Transverse colon (tissue), 4 donors: ENCODE data around the gene SF3B6. TPM values are rescaled to one million over a fixed set of nuclear protein-coding genes. Genes with fewer than 3 reads are reported as not detected.

ENCODE experiments used
- DNase-seq: peaks from one replicate; pipeline ENCODE4 v3.0.0-alpha.2; 2019
- H3K27ac ChIP-seq, 4 donors: fragments of 200-600 bp; sonication (generic); 2 replicates each; pipeline ENCODE4 v1.5.1; 2016 to 2018; ENCODE audit warnings: inconsistent platforms in 4 of 4
- H3K27me3 ChIP-seq: fragments of 200-600 bp; sonication (generic); 2 replicates; pipeline ENCODE4 v1.5.1; 2017; ENCODE audit warnings: inconsistent platforms
- H3K36me3 ChIP-seq, 4 donors: fragments of 200-600 bp; sonication (generic); 2 replicates each; pipeline ENCODE4 v1.5.1; 2017 to 2019; ENCODE audit warnings: inconsistent platforms in 4 of 4
- H3K4me1 ChIP-seq, 4 donors: fragments of 200-600 bp; sonication (generic); 2 replicates each; pipeline ENCODE4 v1.5.1; 2017 to 2020; ENCODE audit warnings: inconsistent platforms in 4 of 4
- H3K4me3 ChIP-seq, 4 donors: fragments of 200-600 bp; sonication (generic); 1 replicate in 1 of 4; 2 replicates in 3 of 4; pipeline versions ENCODE4 v1.5.1 to v1.6.1; 2017 to 2019; ENCODE audit warnings: inconsistent platforms in 4 of 4
- H3K9me3 ChIP-seq, 2 donors: fragments of 200-600 bp; sonication (generic); 2 replicates each; pipeline ENCODE4 v1.5.1; 2017 to 2019; ENCODE audit warnings: inconsistent platforms in 2 of 2
- CTCF ChIP-seq, 5 experiments: fragments of 200-600 bp in 3 of 5; fragments of 450-650 bp in 2 of 5; sonication (generic) in 3 of 5; IDR thresholded peaks; 1 replicate in 2 of 5; 2 replicates in 3 of 5; pipeline ENCODE4 v1.5.1; 2016 to 2017; ENCODE audit warnings: antibody characterized with exemption in 5 of 5, inconsistent platforms in 3 of 5, mild to moderate bottlenecking in 2 of 5, moderate library complexity in 1 of 5
- EP300 ChIP-seq: sonication (generic); formaldehyde crosslinking; IDR thresholded peaks from one replicate; pipeline ENCODE4 v1.6.1; 2017; ENCODE audit warnings: antibody characterized with exemption, low read depth
- POLR2A ChIP-seq: fragments of 450-650 bp; IDR thresholded peaks from one replicate; pipeline ENCODE4 v1.6.1; 2016; ENCODE audit warnings: antibody characterized with exemption, mild to moderate bottlenecking, moderate library complexity
- POLR2AphosphoS5 ChIP-seq, 3 donors: sonication (generic); formaldehyde crosslinking; IDR thresholded peaks; one replicate each; pipeline ENCODE4 v1.6.1; 2016; ENCODE audit warnings: antibody characterized with exemption in 3 of 3
- WGBS, 2 donors: methylation state at CpG; one replicate each; pipeline ENCODE4 v1.1.5; 2018; ENCODE audit warnings: low coverage in 1 of 2; 5-methylcytosine and 5-hydroxymethylcytosine counted together
- in situ Hi-C, 4 donors: fragments of 200-750 bp; cut with MboI; loops; one replicate each; pipeline versions ENCODE4 v1.15.0 to v1.15.1; 2017; ENCODE audit warnings: low sequenced_read_pairs in 3 of 4, low pct_ligation_motif_present in 1 of 4, low pct_unique_long_range_greater_than_20kb in 1 of 4
- intact Hi-C: fragments of 100-400 bp; cut with DNase I; formaldehyde crosslinking; loops from one replicate; pipeline ENCODE4 v1.15.1; 2023; ENCODE audit warnings: low total_unique reads
- total RNA-seq, 4 donors: library from RNA; depleted of rRNA; stranded (reverse); fragments of >200 nt; gene quantifications; one replicate each; pipeline ENCODE4 v1.1.0, GENCODE V29; 2016

SF3B6 gene
- total RNA-seq, 4 donors from 2014 or later, result 17.3 to 104 (median 93.2) TPM

DNA sequence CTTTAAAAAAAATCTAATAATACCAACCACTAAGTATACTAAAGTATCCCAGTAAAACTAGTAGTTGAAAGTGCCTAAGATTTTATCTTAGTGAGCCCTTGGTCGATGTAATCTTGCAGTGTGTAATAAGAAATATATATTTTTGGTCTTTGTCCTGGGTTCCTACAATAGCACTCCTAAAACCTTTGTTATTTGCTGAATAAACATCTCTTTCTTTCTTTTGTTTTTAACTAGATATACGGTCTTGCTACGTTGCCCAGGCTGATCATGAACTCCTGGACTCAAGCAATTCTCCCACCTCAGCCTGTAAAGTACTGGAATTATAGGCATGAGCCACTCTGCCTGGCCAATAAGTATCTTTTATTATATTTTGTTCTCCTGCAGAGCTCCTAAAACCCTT, 10.9 kb upstream of the SF3B6 start:
- H3K4me3 ChIP-seq, result no peak overlapping the region
- no peak for DNase-seq
- H3K4me1 ChIP-seq, result peaks cover 8 to 25% (median 15%) of the 10 kb centered on the region in 4 donors
- no peak overlapping the region for H3K27ac ChIP-seq
- no peak for TF ChIP-seq POLR2A
- no peak for TF ChIP-seq EP300
- TF ChIP-seq CTCF (IDR thresholded peaks at IDR 0.05), result no peak
- TF ChIP-seq POLR2AphosphoS5 (IDR thresholded peaks at IDR 0.05), result no peak
- peaks cover 0 to 4% (median 0%) of the 10 kb centered on the region in 4 donors for H3K36me3 ChIP-seq
- no peaks in the 10 kb centered on the region for H3K27me3 ChIP-seq
- in situ Hi-C loops, result no loop called here
- 77 to 81% methylated on average over 3 of the region's 3 CpGs for WGBS, 2 donors
- intact Hi-C loops, result no loop called here
- no peaks in the 10 kb centered on the region for H3K9me3 ChIP-seq

DNA sequence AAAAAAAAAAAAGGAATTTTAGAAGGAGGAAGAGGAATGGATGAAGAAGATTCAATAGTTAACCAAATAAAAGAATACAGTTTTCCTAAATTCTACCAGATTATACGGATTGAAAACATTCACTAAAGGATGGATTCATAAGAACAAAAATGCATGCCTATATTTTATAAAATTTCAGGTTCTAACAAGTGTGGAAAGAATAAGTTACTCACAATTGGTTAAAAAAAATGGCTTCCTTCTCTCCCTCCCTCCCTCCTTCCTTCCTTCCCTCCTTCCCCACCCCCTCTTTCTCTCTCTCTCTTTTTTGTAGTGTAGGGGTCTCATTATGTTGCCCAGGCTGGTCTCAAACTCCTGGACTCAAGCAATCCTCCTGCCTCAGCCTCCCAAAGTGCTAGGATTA, 10.1 kb upstream of the SF3B6 start:
- intact Hi-C loops, result no loop called here
- in situ Hi-C loops, result no loop called here
- H3K9me3 ChIP-seq, result no peaks in the 10 kb centered on the region

DNA sequence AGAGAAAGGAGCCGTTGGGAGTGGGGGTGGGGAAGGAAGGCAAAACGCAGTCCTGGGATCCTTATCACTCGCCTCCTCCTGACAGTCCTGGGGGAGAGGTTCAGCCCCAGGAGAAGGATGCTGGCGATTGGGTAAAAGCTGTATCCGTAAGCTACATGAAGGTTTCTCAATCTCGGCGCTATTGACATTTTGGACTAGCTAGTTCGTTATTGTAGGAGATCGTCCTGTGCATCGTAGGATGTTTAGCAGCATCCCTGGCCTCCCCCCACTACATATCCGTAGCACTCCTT, 9.0 kb upstream of the SF3B6 start:
- H3K27me3 ChIP-seq, result no peaks in the 10 kb centered on the region
- H3K4me3 ChIP-seq, result peak overlapping the region; percentile 42 to 63 (median 53)
- in situ Hi-C loops (no loop called here), intact Hi-C loops (no loop called here)
- WGBS, 2 donors, result 19 to 46% methylated on average over 10 to 11 of the region's 11 CpGs
- H3K36me3 ChIP-seq, result peaks cover 0 to 8% (median 0%) of the 10 kb centered on the region in 4 donors
- no peak for TF ChIP-seq EP300
- no peak for TF ChIP-seq POLR2A
- TF ChIP-seq CTCF (IDR thresholded peaks at IDR 0.05), result no peak
- no peak for TF ChIP-seq POLR2AphosphoS5 (IDR thresholded peaks at IDR 0.05)
- peaks cover 8 to 27% (median 15%) of the 10 kb centered on the region in 4 donors for H3K4me1 ChIP-seq
- no peaks in the 10 kb centered on the region for H3K9me3 ChIP-seq
- H3K27ac ChIP-seq, result peak overlapping the region; percentile 92 to 96 (median 93)
- DNase-seq, result peak; percentile 62

More for the DNA sequence above, 10.1 kb upstream of the SF3B6 start:
- H3K4me3 ChIP-seq, result no peak overlapping the region
- H3K4me1 ChIP-seq, result peaks cover 8 to 27% (median 15%) of the 10 kb centered on the region in 4 donors
- WGBS, 2 donors, result 57 to 88% methylated on average over 1 of the region's 1 CpG
- H3K27me3 ChIP-seq, result no peaks in the 10 kb centered on the region
- no peak overlapping the region for H3K27ac ChIP-seq
- TF ChIP-seq POLR2AphosphoS5 (IDR thresholded peaks at IDR 0.05) (no peak), CTCF (IDR thresholded peaks at IDR 0.05) (no peak), POLR2A (no peak), EP300 (no peak)
- DNase-seq, result no peak
- peaks cover 0 to 8% (median 0%) of the 10 kb centered on the region in 4 donors for H3K36me3 ChIP-seq

DNA sequence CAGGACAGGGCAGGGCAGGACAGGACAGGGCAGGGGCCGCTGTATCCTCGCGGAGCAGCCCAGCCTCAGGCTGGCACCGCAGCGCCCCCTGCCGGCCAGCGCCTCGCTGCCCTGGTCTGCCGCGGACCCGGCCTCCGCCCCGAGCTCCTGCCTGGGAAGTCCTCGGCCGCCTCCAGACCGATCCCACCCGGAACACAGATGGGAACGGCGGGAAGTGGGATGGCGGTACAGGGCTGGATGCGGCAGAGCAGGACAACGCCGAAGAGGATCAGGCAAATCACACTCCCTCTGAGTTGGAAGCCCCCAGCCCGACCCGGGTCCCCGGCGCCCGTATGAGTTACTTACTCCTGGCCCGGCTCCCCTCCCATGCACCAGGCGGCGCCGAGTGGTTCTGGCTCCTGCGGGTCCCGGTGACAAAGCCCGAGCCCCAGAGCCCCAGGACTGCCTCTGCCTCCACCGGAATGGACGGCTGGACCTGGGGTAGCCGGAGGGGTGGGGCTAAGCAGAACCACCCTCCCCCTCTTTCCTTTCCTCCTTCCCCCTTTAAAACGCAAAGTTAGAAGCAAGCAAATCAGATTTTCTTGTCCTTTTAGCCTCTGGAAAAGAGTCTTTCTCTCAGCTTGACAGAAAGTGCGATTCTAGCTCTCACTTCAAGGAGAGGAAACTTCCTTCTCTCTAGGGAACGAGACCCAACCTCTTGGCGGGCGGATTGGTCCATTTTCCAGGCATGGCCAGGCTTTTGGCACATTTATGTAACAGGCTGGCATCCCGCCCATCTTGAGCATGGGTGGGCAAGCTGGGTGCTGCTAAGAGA, 8.5 kb upstream of the SF3B6 start, which contains the start of gene TP53I3:
TSS of gene TP53I3 (minus strand) at position 449 of the 814 bp plus-strand sequence. CDS start 508 bp downstream, outside the sequence.
- H3K27ac ChIP-seq, result peak within 1 kb of the TSS; percentile 92 to 96 (median 93)
- TF ChIP-seq EP300, result no peak
- peak; percentile 93 for TF ChIP-seq POLR2A
- peak; percentile 76 to 86 (median 83) for TF ChIP-seq POLR2AphosphoS5 (IDR thresholded peaks at IDR 0.05)
- peak; percentile 96 to 100 (median 98) for TF ChIP-seq CTCF (IDR thresholded peaks at IDR 0.05)
- intact Hi-C loops (loop anchor here (1.0 kb wide), 1 partner anchor 157 kb away; the partner anchor contains the start of gene ATAD2B), in situ Hi-C loops (no loop called here)
- H3K27me3 ChIP-seq, result no peaks in the 10 kb centered on the region
- no peaks in the 10 kb centered on the region for H3K9me3 ChIP-seq
- peaks cover 8 to 27% (median 15%) of the 10 kb centered on the region in 4 donors for H3K4me1 ChIP-seq
- 0 to 2% methylated on average over 5 to 40 of the region's 44 CpGs for WGBS, 2 donors
- H3K36me3 ChIP-seq, result peaks cover 0 to 8% (median 0%) of the 10 kb centered on the region in 4 donors
- peak; percentile 91 for DNase-seq
- peak within 1 kb of the TSS; percentile 42 to 63 (median 53) for H3K4me3 ChIP-seq
